ENCODE data around the gene PTPN11. TPM values are rescaled to one million over a fixed set of nuclear protein-coding genes. Genes with fewer than 3 reads are reported as not detected.

PTPN11 gene
- total RNA-seq, 4 donors from 2014 or later = 124 to 245 (median 169) TPM

GRCh38 chr12:112539221-112539620, 120.5 kb downstream of the PTPN11 start:
- TF ChIP-seq CTCF (IDR thresholded peaks at IDR 0.05; ENCODE audit: low read depth) = no peak

DNA sequence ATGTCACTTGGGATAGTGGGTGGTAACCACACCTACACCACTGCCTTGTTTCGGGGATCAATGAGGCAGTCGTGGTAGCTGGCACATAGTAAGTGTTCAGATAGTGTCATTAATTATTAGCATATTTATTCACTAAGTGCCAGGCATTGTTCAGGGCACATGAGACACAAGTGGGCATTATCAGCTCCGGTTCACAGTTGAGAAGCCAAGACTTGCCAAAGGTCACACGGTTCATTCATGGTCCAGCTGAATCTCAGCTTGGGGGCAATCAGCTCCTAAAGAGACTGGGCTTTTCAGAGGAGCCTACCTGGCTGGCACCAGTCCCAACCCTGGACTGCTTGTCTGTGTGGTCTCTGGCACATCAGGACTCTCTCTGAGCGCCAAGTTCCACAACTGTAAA, 121.3 kb downstream of the PTPN11 start:
- no peak for TF ChIP-seq CTCF (IDR thresholded peaks at IDR 0.05; ENCODE audit: low read depth)

- no peak for TF ChIP-seq CTCF (IDR thresholded peaks at IDR 0.05; ENCODE audit: low read depth)
Observed at GRCh38 chr12:112543751-112544150, 125.0 kb downstream of the PTPN11 start.

DNA sequence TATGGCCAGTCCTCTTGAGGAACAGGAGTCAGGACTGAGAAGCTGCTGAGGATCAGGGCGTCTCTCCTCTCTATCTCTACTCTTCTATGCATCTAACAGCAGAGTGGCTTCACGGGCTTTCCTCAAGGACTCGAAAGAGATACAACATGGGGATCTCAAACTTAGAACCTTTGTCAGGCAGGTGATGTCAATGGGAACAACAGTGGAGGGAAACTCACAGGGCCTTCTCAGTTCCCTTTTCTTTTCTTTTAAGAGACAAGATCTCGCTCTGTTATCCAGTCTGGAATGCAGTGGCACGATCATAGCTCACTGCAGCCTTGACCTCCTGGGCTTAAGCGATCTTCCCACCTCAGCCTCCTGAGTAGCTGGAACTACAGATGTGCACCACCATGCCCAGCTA, 127.6 kb downstream of the PTPN11 start:
- TF ChIP-seq CTCF (IDR thresholded peaks at IDR 0.05; ENCODE audit: low read depth) = no peak

DNA sequence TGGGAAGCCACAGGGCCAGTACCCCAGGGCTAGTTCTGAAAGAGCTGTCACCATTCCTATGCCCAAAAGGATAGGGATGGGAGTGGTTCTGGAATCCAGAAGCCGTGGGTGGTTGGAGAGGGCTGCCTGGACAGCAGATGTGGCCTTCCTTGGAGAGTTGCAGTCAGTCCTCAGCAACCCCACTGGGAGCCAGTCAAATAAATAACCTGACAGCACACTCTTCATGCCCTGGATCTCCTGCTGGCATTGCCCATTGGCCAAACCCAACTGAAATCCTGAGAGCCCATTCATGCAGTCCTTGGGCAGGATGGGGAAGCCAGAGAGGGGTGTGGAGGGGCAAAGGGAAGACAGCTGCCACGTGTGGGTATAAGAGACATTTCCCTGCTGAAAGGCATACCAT, 128.2 kb downstream of the PTPN11 start:
- no peak for TF ChIP-seq CTCF (IDR thresholded peaks at IDR 0.05; ENCODE audit: low read depth)

DNA sequence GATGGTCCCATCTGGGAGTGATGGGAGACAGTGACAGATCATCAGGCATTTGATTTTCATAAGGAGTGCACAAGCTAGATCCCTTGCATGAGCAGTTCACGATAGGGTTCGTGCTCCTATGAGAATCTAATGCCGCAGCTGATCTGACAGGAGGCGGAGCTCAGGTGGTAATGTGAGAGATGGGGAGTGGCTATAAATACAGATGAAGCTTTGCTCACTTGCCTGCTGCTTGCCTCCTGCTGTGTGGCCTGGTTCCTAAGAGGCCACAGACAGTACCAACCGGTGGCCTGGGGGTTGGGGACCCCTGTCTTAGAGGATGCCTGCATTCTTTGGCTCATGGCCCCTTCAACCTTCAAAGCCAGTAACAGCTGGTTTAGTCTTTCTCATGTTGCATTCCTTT, 130.3 kb downstream of the PTPN11 start:
- no peak for TF ChIP-seq CTCF (IDR thresholded peaks at IDR 0.05; ENCODE audit: low read depth)

- no peak for TF ChIP-seq CTCF (IDR thresholded peaks at IDR 0.05; ENCODE audit: low read depth)
Observed at GRCh38 chr12:112551681-112552080, 132.9 kb downstream of the PTPN11 start.
